ENCODE measurements around the gene CCDC57. TPM values are rescaled to one million over a fixed set of nuclear protein-coding genes. Genes with fewer than 3 reads are reported as not detected.

Gene CCDC57
- total RNA-seq, 4 donors from 2014 or later = 27.1 to 79.9 (median 50.9) TPM

GRCh38 chr17:82055023-82055964 lies 157.3 kb downstream of the CCDC57 start:
- no peak for DNase-seq
- 83 to 86% methylated on average over 13 to 15 of the region's 26 CpGs for WGBS, 2 donors

GRCh38 chr17:82054351-82055022 lies 158.2 kb downstream of the CCDC57 start:
- WGBS, 2 donors = 93 to 95% methylated on average over 15 to 23 of the region's 38 CpGs
- intact Hi-C loops (cut with DNase I) = no loop called here
- no peak for TF ChIP-seq POLR2A (IDR thresholded peaks at IDR 0.05)
- TF ChIP-seq CTCF (IDR thresholded peaks at IDR 0.05) = no peak
- H3K4me1 ChIP-seq = peaks cover 18 to 19% of the 10 kb centered on the region in 2 donors
- no peak overlapping the region for H3K27ac ChIP-seq
- DNase-seq = no peak
- H3K36me3 ChIP-seq = peaks cover 42 to 44% of the 10 kb centered on the region in 2 donors
- H3K9me3 ChIP-seq = no peaks in the 10 kb centered on the region
- H3K4me3 ChIP-seq (replicated peaks in 1 of 3) = no peak overlapping the region
- H3K27me3 ChIP-seq = no peaks in the 10 kb centered on the region

More at GRCh38 chr17:82055023-82055964, 157.3 kb downstream of the CCDC57 start:
- H3K27me3 ChIP-seq = no peaks in the 10 kb centered on the region
- no peak overlapping the region for H3K27ac ChIP-seq
- TF ChIP-seq POLR2A (IDR thresholded peaks at IDR 0.05) = no peak
- TF ChIP-seq CTCF (IDR thresholded peaks at IDR 0.05) = no peak
- no peak overlapping the region for H3K4me3 ChIP-seq (replicated peaks in 1 of 3)
- intact Hi-C loops (cut with DNase I) = no loop called here
- H3K9me3 ChIP-seq = no peaks in the 10 kb centered on the region
- H3K36me3 ChIP-seq = peaks cover 45 to 47% of the 10 kb centered on the region in 2 donors
- peaks cover 17% of the 10 kb centered on the region in 2 donors for H3K4me1 ChIP-seq

GRCh38 chr17:82053556-82054263 lies 158.9 kb downstream of the CCDC57 start:
- Histone ChIP-seq H3K27ac (no peak overlapping the region), H3K4me3 (replicated peaks in 1 of 3) (no peak overlapping the region), H3K9me3 (no peaks in the 10 kb centered on the region), H3K36me3 (peaks cover 41 to 46% of the 10 kb centered on the region in 2 donors), H3K4me1 (peaks cover 18 to 19% of the 10 kb centered on the region in 2 donors), H3K27me3 (no peaks in the 10 kb centered on the region)
- no peak for TF ChIP-seq CTCF (IDR thresholded peaks at IDR 0.05)
- TF ChIP-seq POLR2A (IDR thresholded peaks at IDR 0.05) = no peak
- WGBS, 2 donors = 97 to 98% methylated on average over 19 to 27 of the region's 28 CpGs
- intact Hi-C loops (cut with DNase I) = no loop called here
- DNase-seq = no peak

- Histone ChIP-seq H3K27ac (no peak overlapping the region), H3K9me3 (no peaks in the 10 kb centered on the region), H3K27me3 (no peaks in the 10 kb centered on the region), H3K4me3 (replicated peaks in 1 of 3) (no peak overlapping the region), H3K4me1 (peaks cover 18 to 19% of the 10 kb centered on the region in 2 donors), H3K36me3 (peaks cover 38 to 44% of the 10 kb centered on the region in 2 donors)
- intact Hi-C loops (cut with DNase I) = no loop called here
- 90 to 91% methylated on average over 12 to 18 of the region's 19 CpGs for WGBS, 2 donors
- no peak for TF ChIP-seq CTCF (IDR thresholded peaks at IDR 0.05)
- no peak for TF ChIP-seq POLR2A (IDR thresholded peaks at IDR 0.05)
- no peak for DNase-seq
Observed at GRCh38 chr17:82053130-82053529, 159.5 kb downstream of the CCDC57 start.

All from thyroid gland (tissue), 4 donors.